ENCODE data around the gene NCBP3.

DNA sequence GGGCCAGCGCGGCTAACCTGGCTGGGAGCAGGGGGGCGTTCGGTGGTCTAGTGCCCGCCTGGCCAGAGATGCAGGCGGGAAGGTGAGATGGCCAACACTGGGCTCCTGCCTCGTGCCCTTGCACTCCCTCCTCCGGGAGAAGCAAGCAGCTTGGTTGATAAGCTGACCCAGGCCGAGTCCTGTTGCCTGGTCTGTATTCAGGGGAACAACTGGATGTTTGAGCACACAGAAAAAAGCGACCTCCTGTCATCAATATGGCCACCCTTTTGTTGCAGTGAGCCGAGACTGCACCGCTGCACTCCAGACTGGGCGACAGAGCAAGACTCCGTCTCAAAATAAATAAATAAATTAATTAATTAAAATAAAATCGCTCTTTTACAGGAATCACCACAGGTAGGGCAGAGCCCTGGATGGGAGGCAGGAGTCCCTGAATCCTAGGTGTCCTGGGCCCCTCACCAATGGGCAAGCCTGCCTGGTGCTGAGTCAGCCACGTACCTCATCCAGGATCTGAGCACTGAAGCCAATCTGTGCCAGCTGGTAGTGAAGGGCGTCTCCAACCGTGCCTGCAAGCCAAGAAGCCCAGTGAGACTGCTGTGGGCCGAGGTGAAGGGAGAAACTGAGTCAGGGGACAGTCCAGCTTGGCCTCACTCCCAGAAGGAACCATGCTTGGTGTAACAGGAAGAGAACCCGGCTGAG lies 90.6 kb downstream of the NCBP3 start:
- TF ChIP-seq GATA3 (IDR thresholded peaks at IDR 0.05; ENCODE audit: low read depth, low read length) (no peak), GATA2 (IDR thresholded peaks at IDR 0.05; ENCODE audit: low read depth, low read length) (no peak)
